ENCODE data around the gene CDC34.

The CDC34 gene

GRCh38 chr19:543910-544608 lies 12.5 kb downstream of the CDC34 start, which contains the start of gene GZMM:
Gene GZMM, plus strand, starts transcription at chr19:544053. Its CDS starts 19 bp downstream, at chr19:544072.
- peak; percentile 32 to 91 (median 68) for DNase-seq

GRCh38 chr19:547117-547516 lies 15.6 kb downstream of the CDC34 start:
- DNase-seq = no peak

DNA sequence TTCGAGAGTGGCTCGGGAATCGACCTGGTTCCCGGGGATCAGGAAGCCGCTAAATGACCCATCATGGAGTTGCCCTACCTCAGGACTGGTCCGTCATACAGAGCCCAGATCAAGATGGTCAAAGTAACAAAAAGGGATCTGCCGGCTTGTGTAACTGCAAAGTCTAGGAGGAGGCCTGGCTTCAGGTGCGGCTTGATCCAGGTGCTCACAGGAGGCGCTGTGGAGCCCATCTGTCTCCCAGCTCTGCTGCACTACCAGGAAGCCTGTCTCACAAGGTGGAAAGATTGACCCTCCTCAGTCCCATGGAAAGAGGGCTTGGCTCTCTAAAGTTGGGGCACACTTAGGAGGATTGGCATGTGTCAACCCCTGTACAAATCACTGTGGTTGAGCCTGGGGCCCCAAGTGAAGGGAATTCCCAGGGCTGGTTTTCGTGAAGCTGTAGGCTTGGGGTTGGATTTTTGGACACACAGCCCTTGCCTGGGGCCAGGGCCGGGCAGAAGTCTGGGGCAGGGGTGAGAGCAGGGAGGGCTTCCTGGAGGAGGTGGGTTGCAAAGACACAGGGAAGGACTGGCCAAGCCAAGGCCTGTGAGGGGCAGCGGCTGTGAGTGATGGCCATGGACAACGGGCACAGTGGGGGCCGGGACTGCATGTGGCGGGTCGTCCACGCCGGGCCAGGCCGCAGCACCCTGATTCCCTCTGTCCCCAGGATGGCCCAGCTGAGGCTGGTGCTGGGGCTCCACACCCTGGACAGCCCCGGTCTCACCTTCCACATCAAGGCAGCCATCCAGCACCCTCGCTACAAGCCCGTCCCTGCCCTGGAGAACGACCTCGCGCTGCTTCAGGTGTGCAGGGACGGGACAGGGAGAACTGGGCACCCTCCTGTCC lies 16.5 kb downstream of the CDC34 start:
- no peak for DNase-seq

DNA sequence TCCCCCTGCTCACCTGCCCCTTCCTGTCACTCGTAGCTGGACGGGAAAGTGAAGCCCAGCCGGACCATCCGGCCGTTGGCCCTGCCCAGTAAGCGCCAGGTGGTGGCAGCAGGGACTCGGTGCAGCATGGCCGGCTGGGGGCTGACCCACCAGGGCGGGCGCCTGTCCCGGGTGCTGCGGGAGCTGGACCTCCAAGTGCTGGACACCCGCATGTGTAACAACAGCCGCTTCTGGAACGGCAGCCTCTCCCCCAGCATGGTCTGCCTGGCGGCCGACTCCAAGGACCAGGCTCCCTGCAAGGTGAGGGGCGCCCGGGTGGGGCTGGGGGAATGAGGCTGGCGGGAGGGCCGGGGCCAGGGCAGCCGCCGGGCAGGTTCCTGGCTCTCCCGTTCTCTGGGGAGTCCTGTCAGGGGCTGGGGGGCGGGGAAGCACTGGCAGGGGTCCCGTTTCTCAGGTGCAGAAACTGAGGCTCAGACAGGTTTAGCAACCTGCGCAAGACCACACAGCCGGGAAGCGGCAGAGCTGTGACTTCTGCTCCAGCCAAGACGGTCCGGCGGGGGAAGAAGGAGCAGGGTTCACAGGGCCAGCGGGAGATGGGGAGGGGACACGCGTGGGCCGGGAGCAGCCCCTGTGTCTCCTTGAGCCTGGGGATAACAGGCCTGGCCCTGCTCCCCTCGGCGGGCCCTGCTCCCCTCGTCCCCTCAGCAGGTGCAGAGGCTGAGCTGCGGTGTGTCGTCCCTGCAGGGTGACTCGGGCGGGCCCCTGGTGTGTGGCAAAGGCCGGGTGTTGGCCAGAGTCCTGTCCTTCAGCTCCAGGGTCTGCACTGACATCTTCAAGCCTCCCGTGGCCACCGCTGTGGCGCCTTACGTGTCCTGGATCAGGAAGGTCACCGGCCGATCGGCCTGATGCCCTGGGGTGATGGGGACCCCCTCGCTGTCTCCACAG lies 17.6 kb downstream of the CDC34 start:
- no peak for DNase-seq

- DNase-seq = no peak
These were observed 23.3 kb downstream of the CDC34 start for GRCh38 chr19:554817-555216.

GRCh38 chr19:555474-555808 lies 23.9 kb downstream of the CDC34 start:
- no peak for DNase-seq

DNA sequence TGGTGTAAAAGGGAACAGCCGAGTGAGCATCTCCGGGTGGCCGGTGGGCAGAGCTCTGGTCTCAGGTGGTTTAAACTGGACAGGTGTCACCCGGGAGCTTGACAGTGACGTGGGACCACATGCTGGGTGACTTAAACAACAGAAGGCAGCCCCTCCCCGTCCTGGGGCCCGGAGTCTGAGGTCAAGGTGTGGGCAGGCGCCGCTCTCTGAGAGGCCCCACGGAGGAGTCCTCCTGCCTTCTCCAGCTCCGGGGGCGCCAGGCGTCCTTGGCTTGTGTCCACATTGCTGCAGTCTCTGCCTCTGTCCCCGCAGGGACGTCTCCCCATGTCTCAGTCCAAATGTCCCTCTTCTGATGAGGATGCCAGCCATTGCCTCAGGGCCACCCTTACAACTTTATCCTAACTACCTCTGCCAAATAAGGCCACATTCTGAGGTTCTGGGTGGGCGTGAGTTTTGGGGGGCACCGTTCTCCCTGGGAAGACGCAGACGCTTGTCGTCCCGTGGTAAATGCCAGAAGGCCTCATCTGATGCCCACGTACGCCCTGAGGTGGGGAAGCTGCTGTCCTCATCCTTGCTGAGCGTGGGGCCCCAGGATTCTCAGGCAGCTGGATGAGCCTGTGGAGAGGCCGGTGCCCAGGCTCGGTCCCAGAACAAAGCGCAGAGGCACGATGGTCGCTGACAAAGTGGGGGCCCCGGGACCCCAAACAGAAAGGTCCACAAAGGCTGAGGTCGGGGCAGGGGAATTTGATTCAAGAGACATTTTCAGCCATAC lies 25.2 kb downstream of the CDC34 start:
- DNase-seq = no peak

- no peak for DNase-seq
These were observed 27.3 kb downstream of the CDC34 start for GRCh38 chr19:558770-559439.

GRCh38 chr19:560121-560520 lies 28.6 kb downstream of the CDC34 start:
- DNase-seq = no peak

- DNase-seq = no peak
These were observed 34.8 kb downstream of the CDC34 start for GRCh38 chr19:566403-566802.

- DNase-seq = no peak
These were observed 35.3 kb downstream of the CDC34 start for GRCh38 chr19:566844-567243.

GRCh38 chr19:567296-567900 lies 35.8 kb downstream of the CDC34 start:
- no peak for DNase-seq

- DNase-seq = no peak
These were observed 38.7 kb downstream of the CDC34 start for GRCh38 chr19:570251-570686.

GRCh38 chr19:570937-571565 lies 39.5 kb downstream of the CDC34 start:
- DNase-seq = peak in 4 of 5 experiments; percentile 15 to 77 (median 66)

- DNase-seq = peak in 2 of 5 experiments; percentile 19 to 47
These were observed 40.0 kb downstream of the CDC34 start for GRCh38 chr19:571566-571974.

GRCh38 chr19:572140-572742 lies 40.7 kb downstream of the CDC34 start, which contains the start of gene BSG:
Gene BSG, plus strand, starts transcription at chr19:572596. Its CDS starts 39 bp downstream, at chr19:572635.
- peak; percentile 96 to 99 (median 98) for DNase-seq

GRCh38 chr19:572743-573518 lies 41.4 kb downstream of the CDC34 start:
- DNase-seq = peak in 1 of 5 experiments; percentile 29

GRCh38 chr19:573519-573825 lies 41.9 kb downstream of the CDC34 start:
- DNase-seq = no peak
